Neural cell (in vitro differentiated cells): Measurements from ENCODE around the gene GABRA6.

Experiments used
- EP300 ChIP-seq: fragments of 450-650 bp; conservative IDR thresholded peaks from 2 replicates; pipeline ENCODE4 v1.6.1; 2014; ENCODE audit warnings: antibody characterized with exemption, mild to moderate bottlenecking, moderate library complexity; ENCODE audit not compliant: poor library complexity, severe bottlenecking
- EZH2 ChIP-seq: fragments of 200-600, 300-800 bp; shearing (Covaris generic), sonication (generic); IDR thresholded peaks from 2 replicates; pipeline ENCODE4 v1.6.1; 2014; ENCODE audit warnings: antibody characterized with exemption, low read length, borderline replicate concordance, mild to moderate bottlenecking; ENCODE audit not compliant: insufficient read depth, poor library complexity, severe bottlenecking
- MXI1 ChIP-seq: fragments of 450-650 bp; conservative IDR thresholded peaks from 2 replicates; pipeline ENCODE4 v1.6.1; 2014; ENCODE audit warnings: antibody characterized with exemption, mild to moderate bottlenecking; ENCODE audit not compliant: poor library complexity, severe bottlenecking
- POLR2AphosphoS5 ChIP-seq: IDR thresholded peaks from 2 replicates; pipeline ENCODE4 v1.6.1; 2012
- RAD21 ChIP-seq: fragments of 450-650 bp; conservative IDR thresholded peaks from 2 replicates; pipeline ENCODE4 v1.6.1; 2014; ENCODE audit warnings: antibody characterized with exemption, mild to moderate bottlenecking, moderate library complexity
- REST ChIP-seq: IDR thresholded peaks from 2 replicates; pipeline ENCODE4 v1.6.1; 2012; ENCODE audit warnings: borderline replicate concordance
- SMC3 ChIP-seq: fragments of 450-650 bp; conservative IDR thresholded peaks from 2 replicates; pipeline ENCODE4 v1.6.1; 2014; ENCODE audit warnings: antibody characterized with exemption, mild to moderate bottlenecking, moderate library complexity; ENCODE audit not compliant: poor library complexity
- TAF1 ChIP-seq: IDR thresholded peaks from 2 replicates; pipeline ENCODE4 v1.6.1; 2012; ENCODE audit warnings: low read depth
- TF ChIP-seq, protein P1 (sequence below): fragments of 450-650 bp; IDR thresholded peaks from 2 replicates; pipeline ENCODE4 v1.5.1; 2014; ENCODE audit warnings: antibody characterized with exemption, mild to moderate bottlenecking, moderate library complexity; ENCODE audit not compliant: poor library complexity, severe bottlenecking

DNA sequence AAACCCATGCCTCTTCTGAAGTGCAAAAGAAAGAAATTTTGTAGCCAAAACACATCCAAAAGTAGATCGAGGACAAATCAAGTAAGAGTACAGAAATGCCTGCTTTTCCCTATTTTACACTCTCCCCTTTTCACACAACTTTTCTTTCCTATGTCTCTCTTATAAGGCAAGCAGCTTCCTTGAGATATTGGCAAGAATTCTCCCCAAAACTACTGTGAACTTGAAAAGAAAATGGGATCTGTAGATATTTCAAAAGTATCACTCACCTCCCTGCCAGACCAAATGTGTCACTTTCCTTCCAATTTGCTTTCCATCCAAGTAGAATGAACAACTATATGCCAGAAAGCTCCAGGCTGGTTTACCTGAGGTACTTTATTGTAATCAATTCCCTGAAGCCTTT is 47.9 kb upstream of the GABRA6 start:
- TF ChIP-seq EZH2 (no peak), RAD21 (no peak), EP300 (no peak), TAF1 (no peak), REST (no peak), SMC3 (no peak), POLR2AphosphoS5 (no peak), MXI1 (no peak)
- TF ChIP-seq, protein P1, sequence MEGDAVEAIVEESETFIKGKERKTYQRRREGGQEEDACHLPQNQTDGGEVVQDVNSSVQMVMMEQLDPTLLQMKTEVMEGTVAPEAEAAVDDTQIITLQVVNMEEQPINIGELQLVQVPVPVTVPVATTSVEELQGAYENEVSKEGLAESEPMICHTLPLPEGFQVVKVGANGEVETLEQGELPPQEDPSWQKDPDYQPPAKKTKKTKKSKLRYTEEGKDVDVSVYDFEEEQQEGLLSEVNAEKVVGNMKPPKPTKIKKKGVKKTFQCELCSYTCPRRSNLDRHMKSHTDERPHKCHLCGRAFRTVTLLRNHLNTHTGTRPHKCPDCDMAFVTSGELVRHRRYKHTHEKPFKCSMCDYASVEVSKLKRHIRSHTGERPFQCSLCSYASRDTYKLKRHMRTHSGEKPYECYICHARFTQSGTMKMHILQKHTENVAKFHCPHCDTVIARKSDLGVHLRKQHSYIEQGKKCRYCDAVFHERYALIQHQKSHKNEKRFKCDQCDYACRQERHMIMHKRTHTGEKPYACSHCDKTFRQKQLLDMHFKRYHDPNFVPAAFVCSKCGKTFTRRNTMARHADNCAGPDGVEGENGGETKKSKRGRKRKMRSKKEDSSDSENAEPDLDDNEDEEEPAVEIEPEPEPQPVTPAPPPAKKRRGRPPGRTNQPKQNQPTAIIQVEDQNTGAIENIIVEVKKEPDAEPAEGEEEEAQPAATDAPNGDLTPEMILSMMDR: no peak
